Hepatocyte (in vitro differentiated cells): ENCODE measurements around the gene EVX2.

Experiments used
- EZH2 ChIP-seq: fragments of 200-600 bp; sonication (generic); IDR thresholded peaks from 2 replicates; pipeline ENCODE4 v1.6.1; 2016; ENCODE audit warnings: antibody characterized with exemption, mild to moderate bottlenecking, borderline replicate concordance
- EZH2phosphoT487 ChIP-seq: fragments of 200-600 bp; sonication (generic); IDR thresholded peaks from one replicate; pipeline ENCODE4 v1.6.1; 2018; ENCODE audit warnings: antibody characterized with exemption, mild to moderate bottlenecking, low read depth, moderate library complexity; ENCODE audit not compliant: unreplicated experiment, severe bottlenecking
- TF ChIP-seq, protein P1 (sequence below): fragments of 200-600 bp; sonication (generic); IDR thresholded peaks from 2 replicates; pipeline ENCODE4 v1.5.1; 2016; ENCODE audit warnings: antibody characterized with exemption, mild to moderate bottlenecking; ENCODE audit not compliant: poor library complexity

DNA sequence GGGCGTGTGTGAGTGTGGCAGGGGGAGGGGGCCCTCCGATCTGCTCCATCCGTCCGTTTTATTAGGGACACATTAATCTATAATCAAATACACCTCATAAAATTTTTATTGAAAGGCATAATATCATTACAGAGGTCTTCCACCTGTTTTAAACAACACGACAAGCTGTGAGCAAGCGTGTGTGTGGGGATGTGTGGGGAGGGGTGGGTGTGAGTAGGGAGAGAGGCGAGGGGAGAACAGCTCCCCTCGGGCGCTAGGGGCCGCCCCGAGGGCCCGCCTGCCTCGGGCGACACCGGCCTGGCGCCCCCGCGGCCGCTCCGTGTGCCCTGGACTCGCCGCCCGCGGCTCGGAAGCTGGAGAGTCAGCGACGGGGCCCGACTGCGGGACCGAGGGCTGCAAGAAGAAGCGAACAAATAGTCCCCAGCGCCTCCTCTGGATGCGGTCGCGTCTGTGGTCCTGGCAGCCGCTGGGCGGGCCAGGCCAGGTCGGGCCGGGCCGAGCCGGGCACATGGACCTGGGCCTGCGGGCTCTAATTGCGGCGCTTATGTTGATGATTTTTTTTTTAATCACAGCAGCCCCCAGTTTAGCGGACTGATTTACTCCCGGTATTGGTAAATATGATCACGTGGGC lies 38.4 kb upstream of the EVX2 start:
- peak; percentile 92 for TF ChIP-seq EZH2
- TF ChIP-seq, protein P1, sequence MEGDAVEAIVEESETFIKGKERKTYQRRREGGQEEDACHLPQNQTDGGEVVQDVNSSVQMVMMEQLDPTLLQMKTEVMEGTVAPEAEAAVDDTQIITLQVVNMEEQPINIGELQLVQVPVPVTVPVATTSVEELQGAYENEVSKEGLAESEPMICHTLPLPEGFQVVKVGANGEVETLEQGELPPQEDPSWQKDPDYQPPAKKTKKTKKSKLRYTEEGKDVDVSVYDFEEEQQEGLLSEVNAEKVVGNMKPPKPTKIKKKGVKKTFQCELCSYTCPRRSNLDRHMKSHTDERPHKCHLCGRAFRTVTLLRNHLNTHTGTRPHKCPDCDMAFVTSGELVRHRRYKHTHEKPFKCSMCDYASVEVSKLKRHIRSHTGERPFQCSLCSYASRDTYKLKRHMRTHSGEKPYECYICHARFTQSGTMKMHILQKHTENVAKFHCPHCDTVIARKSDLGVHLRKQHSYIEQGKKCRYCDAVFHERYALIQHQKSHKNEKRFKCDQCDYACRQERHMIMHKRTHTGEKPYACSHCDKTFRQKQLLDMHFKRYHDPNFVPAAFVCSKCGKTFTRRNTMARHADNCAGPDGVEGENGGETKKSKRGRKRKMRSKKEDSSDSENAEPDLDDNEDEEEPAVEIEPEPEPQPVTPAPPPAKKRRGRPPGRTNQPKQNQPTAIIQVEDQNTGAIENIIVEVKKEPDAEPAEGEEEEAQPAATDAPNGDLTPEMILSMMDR = no peak
- TF ChIP-seq EZH2phosphoT487 = no peak
